Measurements from ENCODE around the gene MST1R. TPM values are rescaled to one million over a fixed set of nuclear protein-coding genes. Genes with fewer than 3 reads are reported as not detected.

MST1R gene
- total and polyA plus RNA-seq, 2 of the 4 experiments (the other 2 are of a cell fraction), result under 0.01 to 0.14 TPM

- Histone ChIP-seq H3K9me1 (ENCODE audit: insufficient read depth, low read length) (no peaks in the 10 kb centered on the region), H4K91ac (ENCODE audit: insufficient read depth, low read depth, low read length) (no peak overlapping the region), H4K5ac (ENCODE audit: low read depth, low read length) (no peak overlapping the region), H3K18ac (ENCODE audit: low read depth, low read length) (no peak overlapping the region), H3K9ac (ENCODE audit: low read depth, low read length) (no peak overlapping the region), H4K8ac (ENCODE audit: low read depth in 2 of 2, low read length in 2 of 2) (no peak overlapping the region), H2BK20ac (ENCODE audit: low read depth, low read length) (no peak overlapping the region), H3K79me1 (ENCODE audit: low read depth in 1 of 2, low read length in 2 of 2) (no peaks in the 10 kb centered on the region), H3K36me3 (ENCODE audit: control insufficient read depth, insufficient read depth, low read length) (no peaks in the 10 kb centered on the region), H3K14ac (replicated peaks; ENCODE audit: low read depth, low read length) (no peak overlapping the region), H3K27ac (ENCODE audit: insufficient read depth, low read length) (no peak overlapping the region), H2BK120ac (ENCODE audit: low read depth, low read length) (no peak overlapping the region), H3K4ac (ENCODE audit: low read depth, low read length) (no peak overlapping the region), H2AK5ac (ENCODE audit: low read depth, low read length) (no peak overlapping the region), H4K20me1 (ENCODE audit: insufficient read depth, low read length) (no peaks in the 10 kb centered on the region), H3K9me3 (ENCODE audit: control insufficient read depth, insufficient read depth, low read length) (no peaks in the 10 kb centered on the region), H2BK5ac (ENCODE audit: low read depth, low read length, poor library complexity, severe bottlenecking) (no peak overlapping the region), H3K4me1 (ENCODE audit: control insufficient read depth, insufficient read depth, low read length) (no peaks in the 10 kb centered on the region), H3K4me2 (ENCODE audit: low read depth, low read length) (no peak overlapping the region), H3K23ac (ENCODE audit: low read depth, low read length) (no peak overlapping the region), H2BK15ac (ENCODE audit: low read depth, low read length) (no peak overlapping the region), H3K27me3 (ENCODE audit: control insufficient read depth, insufficient read depth, low read length) (peaks cover 8% of the 10 kb centered on the region; the same call in 1 of the 2 replicates), H2AFZ (replicated peaks; ENCODE audit: low read length, poor library complexity) (no peak overlapping the region), H2AK9ac (replicated peaks; ENCODE audit: low read depth, low read length, poor library complexity) (no peak overlapping the region), H3K56ac (ENCODE audit: extremely low read depth, insufficient read depth, low read length) (no peak overlapping the region), H3K4me3 (ENCODE audit: insufficient read depth, low read depth, low read length) (no peak overlapping the region)
- BruUV-seq (replicated peaks), result no TSS peak
- intact Hi-C loops (cut with micrococcal nuclease), result no loop called here
- in situ Hi-C loops (cut with MboI; ENCODE audit: low sequenced_read_pairs), result no loop called here
- TF ChIP-seq RAD21 (IDR thresholded peaks at IDR 0.05; ENCODE audit: low read length), result no peak
- TF ChIP-seq MXI1 (IDR thresholded peaks at IDR 0.05; ENCODE audit: borderline replicate concordance, low read depth, low read length), result no peak
- no peak for TF ChIP-seq SMC3 (IDR thresholded peaks at IDR 0.05; ENCODE audit: low read depth, low read length)
- TF ChIP-seq CHD1 (IDR thresholded peaks at IDR 0.05; ENCODE audit: low read depth, low read length), result no peak
- TF ChIP-seq POLR2A (IDR thresholded peaks at IDR 0.05; ENCODE audit: low read depth, low read length), result no peak
- TF ChIP-seq BHLHE40 (IDR thresholded peaks at IDR 0.05; ENCODE audit: low read depth, low read length), result no peak
- no peak for TF ChIP-seq CEBPB (IDR thresholded peaks at IDR 0.05; ENCODE audit: low read depth, low read length)
- no peak for TF ChIP-seq RCOR1 (IDR thresholded peaks at IDR 0.05; ENCODE audit: insufficient replicate concordance, low read length)
- TF ChIP-seq USF2 (IDR thresholded peaks at IDR 0.05; ENCODE audit: low read depth, low read length), result no peak
- TF ChIP-seq RFX5 (IDR thresholded peaks at IDR 0.05; ENCODE audit: low read depth, low read length), result no peak
- TF ChIP-seq MAZ (IDR thresholded peaks at IDR 0.05; ENCODE audit: borderline replicate concordance, low read depth, low read length), result no peak
- no peak for TF ChIP-seq FOS (IDR thresholded peaks at IDR 0.05; ENCODE audit: low read depth, low read length)
- no peak for TF ChIP-seq CTCF (conservative IDR thresholded peaks at IDR 0.05; ENCODE audit: low read depth, low read length)
- TF ChIP-seq MAFK (IDR thresholded peaks at IDR 0.05; ENCODE audit: low read depth, low read length), result no peak
- no peak for TF ChIP-seq ELK1 (IDR thresholded peaks at IDR 0.05; ENCODE audit: borderline replicate concordance, low read depth, low read length)
- TF ChIP-seq NFE2L2 (IDR thresholded peaks at IDR 0.05; ENCODE audit: low read depth, low read length), result no peak
- WGBS, 2 experiments (ENCODE audit: extremely low coverage in 2 of 2, insufficient read length in 1 of 2), result 20% methylated on average over 1 of the region's 10 CpGs; no CpG with 5 or more reads in 1 of the 2 experiments
- ChIA-PET POLR2A (ENCODE audit: unreplicated experiment) (no interaction called here), CTCF (interaction anchor here (0.6 kb wide), 1 partner anchor 10 kb away, joined by 3 read pairs; no protein-coding TSS in a partner anchor)
- no peak for DNase-seq
- no peak for ATAC-seq (ENCODE audit: low read depth)
- dilution Hi-C loops (cut with HindIII; ENCODE audit: low sequenced_read_pairs, unreplicated experiment), result no loop called here
Measured at GRCh38 chr3:49889296-49889695, 14.4 kb downstream of the MST1R start.
